ENCODE results near the gene KAZN.

Gene KAZN

GRCh38 chr1:14994841-14995437 is 396.5 kb downstream of the KAZN start:
- H3K4me3 ChIP-seq (ENCODE audit: control insufficient read depth, low read depth, low read length): no peak overlapping the region
- no peak for DNase-seq (ENCODE audit: low read depth)
- no peak for TF ChIP-seq CTCF (conservative IDR thresholded peaks at IDR 0.05; ENCODE audit: control insufficient read depth, insufficient read depth, low read depth, low read length)

GRCh38 chr1:14996133-14997050 is 397.9 kb downstream of the KAZN start:
- no peak for TF ChIP-seq CTCF (conservative IDR thresholded peaks at IDR 0.05; ENCODE audit: control insufficient read depth, insufficient read depth, low read depth, low read length)

GRCh38 chr1:14997646-14998276 is 399.3 kb downstream of the KAZN start:
- peak; percentile 25 for DNase-seq (ENCODE audit: low read depth)
- TF ChIP-seq CTCF (conservative IDR thresholded peaks at IDR 0.05; ENCODE audit: control insufficient read depth, insufficient read depth, low read depth, low read length): no peak
- no peak overlapping the region for H3K4me3 ChIP-seq (ENCODE audit: control insufficient read depth, low read depth, low read length)

More at GRCh38 chr1:14996133-14997050, 397.9 kb downstream of the KAZN start:
- no peak overlapping the region for H3K4me3 ChIP-seq (ENCODE audit: control insufficient read depth, low read depth, low read length)
- peak; percentile 86 for DNase-seq (ENCODE audit: low read depth)

GRCh38 chr1:14999441-14999840 is 401.0 kb downstream of the KAZN start:
- no peak for TF ChIP-seq CTCF (conservative IDR thresholded peaks at IDR 0.05; ENCODE audit: control insufficient read depth, insufficient read depth, low read depth, low read length)
- DNase-seq (ENCODE audit: low read depth): no peak
- no peak overlapping the region for H3K4me3 ChIP-seq (ENCODE audit: control insufficient read depth, low read depth, low read length)

GRCh38 chr1:15000030-15000429 is 401.5 kb downstream of the KAZN start:
- no peak overlapping the region for H3K4me3 ChIP-seq (ENCODE audit: control insufficient read depth, low read depth, low read length)
- TF ChIP-seq CTCF (conservative IDR thresholded peaks at IDR 0.05; ENCODE audit: control insufficient read depth, insufficient read depth, low read depth, low read length): no peak
- no peak for DNase-seq (ENCODE audit: low read depth)

GRCh38 chr1:15000671-15001070 is 402.2 kb downstream of the KAZN start:
- DNase-seq (ENCODE audit: low read depth): no peak
- no peak overlapping the region for H3K4me3 ChIP-seq (ENCODE audit: control insufficient read depth, low read depth, low read length)
- TF ChIP-seq CTCF (conservative IDR thresholded peaks at IDR 0.05; ENCODE audit: control insufficient read depth, insufficient read depth, low read depth, low read length): no peak

Measured in fibroblast of mammary gland (primary cell).